Middle frontal gyrus (tissue), 1 donor: ENCODE data around the gene NAT8L.
A peak's percentile ranks its signal among the peaks of the same experiment; 100 is the strongest.
"Not testable (repeated sequence)": the region's sequence is repeated elsewhere in the genome, so short reads cannot be mapped to it uniquely, and the experiment has no call there.

ENCODE experiments used
- DNase-seq: peaks from one replicate; pipeline ENCODE4 v3.0.0-alpha.2; 2015; ENCODE audit warnings: low spot score; ENCODE audit errors: extremely low spot score

The NAT8L gene, protein sequence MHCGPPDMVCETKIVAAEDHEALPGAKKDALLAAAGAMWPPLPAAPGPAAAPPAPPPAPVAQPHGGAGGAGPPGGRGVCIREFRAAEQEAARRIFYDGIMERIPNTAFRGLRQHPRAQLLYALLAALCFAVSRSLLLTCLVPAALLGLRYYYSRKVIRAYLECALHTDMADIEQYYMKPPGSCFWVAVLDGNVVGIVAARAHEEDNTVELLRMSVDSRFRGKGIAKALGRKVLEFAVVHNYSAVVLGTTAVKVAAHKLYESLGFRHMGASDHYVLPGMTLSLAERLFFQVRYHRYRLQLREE

DNA sequence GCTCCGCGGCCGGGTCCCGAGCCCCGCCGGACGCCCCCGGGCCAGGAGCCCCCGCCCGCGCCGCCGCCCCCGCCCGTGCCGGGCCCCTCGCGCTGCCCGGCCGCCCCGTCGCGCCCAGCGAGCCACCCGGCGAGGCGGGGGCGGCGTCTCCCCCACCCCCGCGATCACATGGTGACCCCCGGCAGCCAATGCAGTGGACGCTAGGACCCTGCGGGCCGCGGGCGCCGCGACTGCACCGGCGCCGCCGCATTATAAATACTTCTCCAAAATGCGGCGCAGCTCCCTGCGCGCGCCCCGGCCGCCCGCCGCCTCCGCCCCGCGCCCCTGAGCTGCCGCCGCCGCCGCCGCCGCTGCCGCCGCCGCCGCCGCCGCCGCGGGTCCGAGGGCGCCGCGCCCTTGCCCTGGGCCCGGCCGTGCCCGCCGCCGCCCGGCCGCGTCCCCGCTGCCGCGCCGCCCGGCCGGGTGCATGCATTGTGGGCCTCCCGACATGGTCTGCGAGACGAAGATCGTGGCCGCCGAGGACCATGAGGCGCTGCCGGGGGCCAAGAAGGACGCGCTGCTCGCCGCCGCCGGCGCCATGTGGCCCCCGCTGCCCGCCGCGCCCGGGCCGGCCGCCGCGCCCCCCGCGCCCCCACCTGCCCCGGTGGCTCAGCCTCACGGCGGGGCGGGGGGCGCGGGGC, at the start of gene NAT8L:
NAT8L (plus strand) TSS at position 282 of the 680 bp plus-strand sequence; CDS start at position 467, 185 bp downstream.
- peak; percentile 58 for DNase-seq

DNA sequence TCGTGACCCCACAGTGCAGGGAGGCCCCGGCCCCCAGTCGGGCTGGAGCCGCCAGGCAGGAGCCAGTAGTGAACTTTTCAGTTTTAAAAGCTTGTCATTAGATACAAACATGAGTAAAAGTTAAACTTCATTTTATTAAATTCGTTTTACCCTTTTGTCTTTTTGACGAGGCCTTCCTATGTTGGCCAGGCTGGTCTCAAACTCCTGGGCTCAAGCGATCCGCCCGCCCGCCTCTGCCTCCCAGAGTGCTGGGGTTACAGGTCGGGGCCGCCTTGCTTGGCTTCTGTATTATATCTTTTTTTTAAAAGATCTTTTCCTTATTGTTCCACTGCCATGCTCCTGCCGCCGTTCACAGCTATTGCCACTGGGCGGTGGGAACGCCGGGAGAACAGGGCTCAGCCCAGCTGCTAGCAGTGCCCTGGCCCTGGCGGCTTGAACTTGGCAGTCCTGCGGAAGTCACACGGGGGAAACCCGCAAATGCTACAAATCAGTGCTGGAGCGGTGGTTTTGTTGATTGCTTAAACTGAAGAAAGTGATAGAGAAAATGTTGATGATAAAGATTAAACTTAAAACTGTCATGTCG, 49.4 kb upstream of the NAT8L start:
- peak; percentile 34 for DNase-seq

DNA sequence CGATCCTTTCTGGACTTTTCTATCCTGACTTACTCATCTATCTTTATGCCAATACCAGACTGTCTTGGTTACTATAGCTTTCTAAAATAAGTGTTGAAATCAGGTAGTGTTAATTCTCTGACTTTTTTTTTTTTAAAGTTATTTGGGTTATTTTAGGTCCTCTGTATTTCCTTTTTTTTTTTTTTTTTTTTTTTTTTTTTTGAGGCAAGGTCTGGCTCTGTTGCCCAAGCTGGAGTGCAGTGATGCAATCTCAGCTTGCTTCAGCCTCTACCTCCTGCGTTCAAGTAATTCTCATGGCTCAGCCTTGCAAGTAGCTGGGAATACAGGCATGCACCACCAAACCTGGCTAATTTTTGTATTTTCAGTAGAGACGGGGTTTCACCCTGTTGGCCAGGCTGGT, 47.5 kb upstream of the NAT8L start:
- no peak for DNase-seq

DNA sequence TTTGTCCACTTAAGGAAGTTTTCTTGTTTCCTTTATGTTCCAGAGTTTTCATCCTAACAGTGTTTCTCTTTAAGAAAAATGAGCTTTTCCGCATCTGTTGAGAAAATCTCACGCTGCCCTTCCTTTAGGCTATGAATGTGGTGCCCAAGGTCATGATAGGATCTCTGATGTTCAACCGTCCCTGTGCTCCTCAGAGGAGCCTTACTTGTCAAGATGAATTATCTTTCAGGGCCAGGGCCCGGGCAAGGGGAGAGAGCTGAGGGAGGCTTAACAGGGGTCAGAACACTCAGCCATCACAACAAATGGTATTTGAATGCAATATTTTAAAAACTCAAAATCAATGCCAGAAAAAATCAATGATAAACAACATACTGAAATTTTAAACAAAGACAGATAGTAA, 44.1 kb upstream of the NAT8L start:
- DNase-seq: no peak

DNA sequence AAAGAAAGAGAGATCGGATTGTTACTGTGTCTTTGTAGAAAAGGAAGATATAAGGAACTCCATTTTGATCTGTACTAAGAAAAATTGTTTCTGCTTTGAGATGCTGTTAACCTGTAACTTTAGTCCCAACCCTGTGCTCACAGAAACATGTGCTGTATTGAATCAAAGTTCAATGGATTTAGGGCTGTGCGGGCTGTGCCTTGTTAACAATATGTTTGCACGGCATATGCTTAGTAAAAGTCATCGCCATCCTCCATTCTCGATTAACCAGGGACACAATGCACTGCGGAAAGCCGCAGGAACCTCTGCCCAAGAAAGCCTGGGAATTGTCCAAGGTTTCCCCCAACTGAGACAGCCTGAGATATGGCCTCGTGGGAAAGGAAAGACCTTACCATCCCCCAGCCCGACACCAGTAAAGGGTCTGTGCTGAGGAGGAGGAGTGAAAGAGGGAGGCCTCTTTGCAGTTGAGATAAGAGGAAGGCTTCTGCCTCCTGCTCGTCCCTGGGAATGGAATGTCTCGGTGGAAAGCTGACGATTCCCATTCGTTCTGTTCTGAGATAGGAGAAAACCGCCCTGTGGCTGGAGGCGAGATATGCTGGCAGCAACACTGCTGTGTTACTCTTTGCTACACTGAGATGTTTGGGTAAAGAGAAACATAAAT, 37.6 kb upstream of the NAT8L start:
- not testable (repeated sequence) for DNase-seq

DNA sequence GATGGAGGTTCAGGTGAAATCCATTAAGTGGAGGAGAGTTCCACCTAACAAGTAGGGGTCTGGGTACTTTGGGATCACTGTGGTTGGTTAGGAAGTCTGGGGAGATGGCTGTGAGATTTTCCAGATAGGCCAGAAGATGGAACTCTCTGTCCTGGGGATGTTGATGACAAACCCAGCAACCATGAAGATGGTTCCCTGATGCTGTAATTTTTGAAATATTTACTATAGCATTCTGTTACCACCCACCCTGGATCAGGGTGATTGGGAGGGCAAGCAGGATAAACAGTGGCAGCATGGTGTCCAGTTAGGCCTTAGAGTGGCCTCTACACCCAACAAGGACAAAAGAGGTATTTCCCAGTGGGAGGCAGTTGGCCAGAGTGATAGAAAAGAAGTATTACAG, 34.4 kb upstream of the NAT8L start:
- DNase-seq: no peak

DNA sequence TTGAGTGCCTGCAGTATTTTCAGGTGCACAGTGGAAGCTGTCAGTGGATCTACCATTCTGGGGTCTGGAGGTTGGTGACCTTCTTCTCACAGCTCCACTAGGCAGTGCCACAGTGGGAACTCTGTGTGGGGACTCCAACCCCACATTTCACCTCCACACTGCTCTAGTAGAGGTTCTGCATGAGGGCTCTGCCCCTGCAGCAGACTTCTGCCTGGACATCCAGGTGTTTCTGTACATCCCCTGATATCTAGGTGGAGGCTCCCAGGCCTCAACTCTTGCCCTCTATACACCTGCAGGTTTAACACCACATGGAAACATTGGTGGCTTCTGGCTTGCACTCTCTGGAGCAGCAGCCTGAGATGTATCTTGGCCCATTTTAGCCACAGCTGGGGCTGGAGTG, 33.3 kb upstream of the NAT8L start:
- DNase-seq: no peak

DNA sequence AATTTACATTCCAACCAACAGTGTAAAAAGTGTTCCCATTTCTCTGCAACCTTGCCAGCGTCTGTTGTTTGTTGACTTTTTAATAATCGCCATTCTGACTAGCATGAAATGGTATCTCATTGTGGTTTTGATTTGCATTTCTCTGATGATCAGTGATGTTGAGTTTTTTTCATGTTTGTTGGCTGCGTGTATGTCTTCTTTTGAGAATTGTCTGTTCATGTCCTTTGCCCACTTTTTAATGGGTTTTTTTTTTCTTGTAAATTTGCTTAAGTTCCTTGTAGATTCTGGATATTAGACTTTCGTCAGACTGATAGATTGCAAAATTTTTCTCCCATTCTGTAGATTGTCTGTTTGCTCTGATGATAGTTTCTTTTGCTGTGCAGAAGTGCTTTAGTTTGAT, 32.0 kb upstream of the NAT8L start:
- DNase-seq: not testable (repeated sequence)

DNA sequence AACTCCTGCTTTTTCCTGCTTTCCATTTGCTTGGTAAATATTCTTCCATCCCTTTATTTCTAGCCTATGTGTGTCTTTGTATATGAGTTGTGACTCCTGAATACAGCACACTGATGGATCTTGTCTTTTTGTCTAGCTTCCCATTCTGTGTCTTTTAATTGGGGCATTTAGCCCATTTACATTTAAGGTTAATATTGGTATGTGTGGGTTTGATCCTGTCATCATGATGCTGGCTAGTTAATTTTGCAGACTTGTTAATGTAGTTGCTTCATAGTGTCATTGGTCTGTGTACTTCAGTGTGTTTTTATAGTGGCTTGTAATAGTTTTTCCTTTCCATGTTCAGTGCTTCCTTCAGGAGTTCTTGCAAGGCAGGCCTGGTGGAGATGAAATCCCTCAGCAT, 28.0 kb upstream of the NAT8L start:
- not testable (repeated sequence) for DNase-seq

DNA sequence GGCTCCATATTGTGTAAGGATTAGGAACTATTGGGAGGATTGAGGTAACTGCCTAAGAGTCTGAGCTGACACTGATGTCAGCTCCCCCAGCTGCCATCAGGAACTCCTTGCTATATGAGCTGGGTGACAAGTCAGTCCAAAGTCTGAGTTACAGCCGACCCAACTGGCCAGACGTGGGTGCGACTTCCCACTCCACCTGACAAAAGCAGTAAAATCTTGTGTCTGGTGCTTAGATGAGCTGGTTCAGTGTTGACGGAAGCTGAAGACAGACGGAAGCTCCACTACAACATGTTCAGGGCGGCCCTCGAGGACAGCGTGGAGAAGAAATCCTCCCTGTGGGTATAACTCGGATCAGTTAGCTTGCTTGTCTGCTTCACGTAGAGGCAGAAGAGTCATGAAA, 22.8 kb upstream of the NAT8L start:
- DNase-seq: no peak

DNA sequence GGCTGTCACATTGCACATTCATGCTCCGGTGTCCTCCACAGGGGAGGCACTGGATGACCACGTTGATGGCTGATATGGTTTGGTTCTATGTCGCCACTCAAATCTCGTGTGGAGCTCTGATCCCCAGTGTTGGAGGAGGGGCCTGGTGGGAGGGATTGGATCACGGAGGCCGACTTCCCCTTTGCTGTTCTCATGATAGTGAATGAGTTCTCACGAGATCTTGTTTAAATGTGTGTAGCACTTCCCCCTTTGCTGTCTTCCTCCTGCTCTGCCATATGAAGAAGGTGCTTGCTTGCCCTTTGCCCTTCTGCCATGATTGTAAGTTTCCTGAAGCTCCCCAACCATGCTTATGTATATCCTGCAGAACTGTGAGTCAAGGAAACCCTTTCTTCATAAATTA, 22.3 kb upstream of the NAT8L start:
- no peak for DNase-seq

DNA sequence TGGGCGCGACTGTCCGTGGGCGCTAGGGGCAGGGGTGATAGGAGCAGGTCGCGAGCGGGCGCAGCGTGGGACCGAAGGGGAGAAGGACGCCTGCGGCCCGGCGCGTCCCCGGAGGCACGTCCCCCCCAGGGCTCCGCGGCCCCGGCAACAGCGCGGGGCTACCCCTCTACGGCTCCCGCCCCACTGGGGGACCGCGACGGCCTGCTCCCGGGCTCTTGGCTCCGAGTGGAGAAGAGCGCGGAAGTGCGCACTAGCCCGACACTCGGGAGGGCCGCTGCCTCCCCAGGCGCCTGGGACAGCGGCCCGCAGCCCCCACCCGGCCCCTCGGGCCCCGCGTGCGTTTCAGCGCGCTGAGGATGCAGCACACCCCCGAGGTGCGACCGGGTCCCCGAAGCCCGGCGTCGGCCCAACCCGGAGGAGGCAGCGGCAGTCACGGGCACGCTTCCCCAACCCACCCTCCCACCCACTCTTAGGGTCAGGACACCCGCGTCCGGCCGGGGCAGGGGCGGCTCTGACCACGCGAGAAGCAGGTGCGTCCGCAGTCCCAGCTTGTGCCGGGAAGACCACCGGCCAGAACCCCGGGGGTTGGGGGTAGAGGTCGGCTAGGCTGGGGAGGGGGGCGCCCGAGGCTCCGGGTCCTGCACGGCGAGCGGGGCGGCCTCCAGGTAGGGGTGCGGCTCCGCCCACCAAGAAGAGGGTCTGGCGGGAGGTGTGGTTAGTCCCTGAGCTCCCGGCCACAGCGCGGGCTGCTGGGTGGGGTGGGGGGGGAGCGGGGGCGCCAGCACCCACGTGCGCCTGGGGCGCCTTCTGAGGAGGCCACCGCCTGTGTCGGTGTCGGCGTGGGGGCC, 18.5 kb upstream of the NAT8L start:
- no peak for DNase-seq

DNA sequence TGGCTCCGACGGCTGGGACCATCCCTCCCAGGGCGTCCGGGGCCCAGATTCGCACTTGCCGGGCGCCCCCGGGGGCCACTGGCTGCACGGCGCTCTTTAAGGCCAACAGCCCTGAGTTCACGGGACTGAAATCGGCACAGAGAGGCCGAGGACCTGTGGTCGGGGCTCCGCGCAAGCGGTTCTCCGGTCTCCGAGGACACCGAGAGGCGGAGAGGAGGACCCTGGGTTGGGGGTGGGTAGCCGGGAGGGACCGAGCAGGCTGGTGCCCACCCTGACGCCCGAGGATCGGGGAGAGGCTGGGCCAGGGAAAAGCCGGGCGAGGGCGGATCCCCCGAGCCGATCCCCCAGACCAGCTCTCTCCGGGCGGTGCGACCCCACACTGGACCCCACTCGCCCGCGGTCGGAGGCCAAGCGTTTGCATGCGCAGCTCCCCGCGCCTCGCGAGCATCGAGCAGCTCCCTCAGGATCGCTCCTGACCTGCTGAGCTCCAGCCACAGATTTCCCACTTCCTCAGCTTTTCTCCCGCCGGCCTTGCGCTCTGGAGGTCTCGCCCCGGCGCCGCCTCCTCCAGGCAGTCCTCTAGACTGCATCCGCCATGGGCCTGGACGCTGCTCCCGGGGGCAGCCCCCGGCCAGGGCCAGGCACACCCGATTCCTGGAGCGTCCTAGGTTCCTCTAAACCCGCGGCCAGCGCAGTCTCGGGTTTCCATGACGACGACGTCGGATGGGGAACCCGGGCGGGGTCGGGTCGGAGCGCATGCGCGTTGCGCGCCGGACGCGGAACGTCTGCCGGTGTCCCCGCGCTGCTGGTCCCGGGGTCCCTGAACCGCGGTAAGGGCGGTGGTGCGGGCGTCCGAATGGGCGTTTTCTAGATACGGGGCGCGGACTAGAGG, 17.6 kb upstream of the NAT8L start:
- peak; percentile 83 for DNase-seq

DNA sequence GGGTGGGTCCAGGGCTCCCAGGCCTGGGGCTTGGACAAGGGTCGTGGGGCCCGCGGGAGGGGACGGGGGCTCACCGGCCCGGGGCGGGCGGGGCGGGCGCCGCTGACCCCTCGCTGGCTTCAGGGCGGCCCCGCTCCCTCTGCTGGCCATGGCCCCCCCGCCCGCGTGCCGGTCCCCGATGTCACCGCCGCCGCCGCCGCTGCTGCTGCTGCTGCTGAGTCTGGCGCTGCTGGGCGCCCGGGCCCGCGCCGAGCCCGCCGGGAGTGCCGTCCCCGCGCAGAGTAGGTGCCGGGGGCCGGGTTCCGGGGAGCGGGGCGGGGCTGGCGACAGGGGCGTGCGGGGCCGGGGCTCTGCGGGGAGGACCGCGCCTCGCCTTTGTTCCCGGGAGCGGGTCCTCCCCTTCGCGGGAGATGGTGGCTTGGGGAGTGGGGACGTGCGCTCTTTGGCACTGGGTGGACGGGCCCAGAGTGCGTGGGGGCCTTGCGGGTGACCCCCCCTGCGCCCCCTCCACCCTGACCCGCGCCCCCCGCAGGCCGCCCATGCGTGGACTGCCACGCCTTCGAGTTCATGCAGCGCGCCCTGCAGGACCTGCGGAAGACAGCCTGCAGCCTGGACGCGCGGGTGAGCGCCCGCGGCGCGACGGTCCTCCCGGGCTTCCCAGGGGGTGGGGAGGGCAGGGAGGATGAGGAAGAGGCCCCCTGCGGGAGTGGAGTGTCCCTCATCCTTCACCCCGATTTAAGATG, 16.8 kb upstream of the NAT8L start:
- no peak for DNase-seq

DNA sequence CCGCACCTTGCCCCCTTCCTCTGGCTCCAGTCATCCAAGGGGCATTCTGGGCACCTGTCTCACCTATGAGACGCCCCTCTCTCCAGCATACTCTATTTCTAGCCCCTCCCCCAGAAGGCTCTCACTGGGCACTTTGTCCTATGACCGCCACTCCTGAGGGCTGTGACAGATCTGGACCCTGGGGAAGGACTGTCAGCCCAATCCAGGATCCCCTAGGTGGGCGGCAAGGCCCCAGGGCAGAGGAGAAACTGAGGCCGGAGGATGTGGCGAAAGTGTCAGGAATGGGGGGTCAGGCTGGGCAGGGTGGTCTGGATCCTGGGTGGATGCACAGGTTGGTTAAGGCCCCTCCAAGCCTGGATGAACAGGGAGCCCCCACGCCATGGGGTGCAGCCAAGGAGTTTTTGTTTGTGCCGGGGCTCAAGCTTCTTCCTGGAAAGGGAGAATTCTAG, 16.2 kb upstream of the NAT8L start:
- no peak for DNase-seq

DNA sequence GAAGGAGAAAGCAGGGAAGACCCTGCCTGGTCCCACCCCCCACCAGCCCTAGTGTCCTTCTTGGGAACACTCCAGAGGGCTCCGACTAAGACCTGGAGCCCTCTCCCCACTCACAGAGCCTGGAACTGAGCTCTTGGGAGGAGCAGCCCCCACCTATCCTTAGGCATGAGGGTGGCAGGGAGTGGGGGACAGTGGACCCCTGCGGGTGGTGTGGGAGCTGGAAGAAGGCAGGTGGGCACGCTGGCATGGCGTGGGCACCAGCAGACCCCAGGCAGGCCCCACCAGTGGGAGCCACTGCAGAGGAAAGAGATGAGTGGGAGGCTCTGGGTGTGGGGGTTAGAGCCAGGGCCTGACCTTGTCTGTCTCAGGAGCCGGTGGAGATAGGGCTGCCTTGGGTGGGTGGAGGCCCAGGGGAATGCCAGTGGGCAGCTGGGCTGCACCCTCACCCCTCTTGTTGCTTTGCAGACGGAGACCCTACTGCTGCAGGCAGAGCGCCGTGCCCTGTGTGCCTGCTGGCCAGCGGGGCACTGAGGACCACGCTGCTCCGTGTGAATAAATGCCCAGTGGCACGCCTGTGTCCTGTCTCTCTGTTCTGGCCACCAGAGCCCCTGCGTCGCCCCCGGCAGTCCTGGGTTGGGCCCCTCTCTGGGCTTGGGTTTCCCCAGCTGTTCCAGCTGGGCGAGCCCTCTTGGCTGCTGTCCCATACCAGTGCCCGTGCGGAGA, 15.6 kb upstream of the NAT8L start:
- DNase-seq: no peak

DNA sequence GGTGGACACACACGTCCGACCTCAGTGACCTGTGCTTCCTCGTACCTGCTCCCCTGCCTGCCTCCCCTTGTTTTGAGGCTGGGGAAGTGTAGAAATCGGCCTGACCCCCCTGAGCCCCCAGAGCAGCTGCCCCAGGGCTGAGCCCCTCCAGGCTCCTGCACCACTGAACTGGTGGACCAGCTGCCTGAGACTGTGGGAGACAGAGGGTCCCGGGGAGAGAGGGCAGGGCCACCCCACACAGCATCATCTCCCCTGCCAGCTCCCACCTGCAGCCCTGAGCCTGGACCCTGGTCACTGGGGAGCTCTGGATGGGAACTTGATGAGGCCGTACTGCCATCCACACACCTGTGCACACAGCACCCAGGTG, 15.0 kb upstream of the NAT8L start:
- no peak for DNase-seq

DNA sequence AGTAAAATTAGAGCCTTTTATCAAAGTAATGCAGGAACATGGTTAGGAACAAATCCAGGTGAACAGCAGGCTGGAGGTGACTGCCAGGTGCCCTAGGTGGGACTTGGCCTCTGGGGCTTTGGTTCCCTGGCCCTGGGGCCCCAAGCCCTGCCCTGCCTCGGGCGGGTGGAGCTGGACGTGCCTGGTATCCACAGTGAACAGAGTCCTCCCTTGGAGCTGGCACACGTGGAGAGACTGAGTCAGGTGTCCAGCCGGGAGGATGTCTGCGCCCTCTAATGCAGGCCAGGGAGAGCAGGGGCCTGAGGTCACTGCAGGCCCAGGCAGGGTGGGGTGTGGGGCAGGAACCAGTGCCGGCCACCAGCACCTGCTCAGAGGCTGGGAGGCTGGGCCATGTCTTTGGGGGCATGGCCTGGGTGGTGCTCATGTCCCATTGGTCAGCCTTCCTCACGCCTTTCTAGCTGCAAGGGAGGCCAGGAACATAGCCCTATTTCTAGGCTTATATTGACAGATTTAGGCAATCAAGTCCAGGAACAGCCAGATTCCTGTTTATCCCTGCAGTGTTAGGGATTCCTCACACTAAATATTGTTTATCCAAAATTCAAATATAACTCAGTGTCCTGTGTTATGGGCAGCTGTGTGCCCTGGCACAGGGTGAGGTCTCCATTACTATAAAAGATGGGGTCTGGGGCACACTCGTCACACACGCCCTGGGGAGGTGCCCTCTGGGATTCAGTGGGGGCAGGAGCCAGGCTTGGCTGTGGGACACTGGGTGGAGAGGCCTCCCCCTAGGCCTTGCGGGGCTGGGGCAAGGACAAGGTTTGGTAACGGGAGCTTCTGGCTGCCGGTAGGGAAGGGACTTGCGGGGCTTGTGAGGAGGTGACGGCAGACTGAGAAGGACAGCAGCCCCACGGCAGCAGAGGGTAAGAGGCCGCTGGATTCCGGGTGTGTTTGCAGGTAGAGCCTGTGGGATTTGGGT, 14.3 kb upstream of the NAT8L start:
- DNase-seq: no peak
